Neural crest cell (in vitro differentiated cells): Measurements from ENCODE around the gene ACSM4. TPM values are rescaled to one million over a fixed set of nuclear protein-coding genes. Genes with fewer than 3 reads are reported as not detected.
"Not testable (repeated sequence)": the region's sequence is repeated elsewhere in the genome, so short reads cannot be mapped to it uniquely, and the experiment has no call there.

ENCODE experiments used
- DNase-seq: peaks from one replicate; pipeline ENCODE4 v3.0.0; 2021; ENCODE audit warnings: low read depth, mixed read lengths, low spot score
- H3K27ac Mint-ChIP-seq: one replicate; pipeline ENCODE4 v1.8.0; 2021; ENCODE audit warnings: mild to moderate bottlenecking, mixed read lengths; ENCODE audit not compliant: unreplicated experiment
- H3K27me3 Mint-ChIP-seq: 2 replicates; pipeline ENCODE4 v1.8.0; 2021; ENCODE audit warnings: low read depth, mild to moderate bottlenecking, mixed read lengths
- H3K36me3 Mint-ChIP-seq: 2 replicates; pipeline ENCODE4 v1.8.0; 2021; ENCODE audit warnings: low read depth, mild to moderate bottlenecking, mixed read lengths
- H3K4me1 Mint-ChIP-seq: 2 replicates; pipeline ENCODE4 v1.8.0; 2021; ENCODE audit warnings: mixed read lengths
- H3K4me3 Mint-ChIP-seq: one replicate; pipeline ENCODE4 v1.8.0; 2021; ENCODE audit warnings: mild to moderate bottlenecking, mixed read lengths
- H3K9me3 Mint-ChIP-seq: 2 replicates; pipeline ENCODE4 v1.8.0; 2021; ENCODE audit warnings: mixed read lengths
- CTCF ChIP-seq: fragments of 200-600 bp; sonication (generic); conservative IDR thresholded peaks from 2 replicates; pipeline ENCODE4 v1.5.0; 2021; ENCODE audit warnings: antibody characterized with exemption, mild to moderate bottlenecking
- total RNA-seq: library from RNA; stranded (reverse); gene quantifications from 2 replicates; pipeline ENCODE4 v1.2.1, GENCODE V29; 2021

ACSM4 gene
- total RNA-seq, 1 donor from 2014 or later = not detected

GRCh38 chr12:7327918-7328317 lies 24.0 kb downstream of the ACSM4 start:
- H3K9me3 Mint-ChIP-seq = peaks cover 10% of the 10 kb centered on the region
- no peak for DNase-seq
- H3K27me3 Mint-ChIP-seq = peaks cover 17% of the 10 kb centered on the region
- no peak overlapping the region for H3K4me3 Mint-ChIP-seq
- TF ChIP-seq CTCF = no peak
- no peak overlapping the region for H3K27ac Mint-ChIP-seq
- no peaks in the 10 kb centered on the region for H3K4me1 Mint-ChIP-seq
- peaks cover 5% of the 10 kb centered on the region for H3K36me3 Mint-ChIP-seq

- H3K9me3 Mint-ChIP-seq, DNase-seq, H3K27ac Mint-ChIP-seq, H3K27me3 Mint-ChIP-seq, H3K4me3 Mint-ChIP-seq, H3K4me1 Mint-ChIP-seq, H3K36me3 Mint-ChIP-seq: not testable (repeated sequence)
These were observed 33.9 kb downstream of the ACSM4 start for GRCh38 chr12:7337790-7338189.

- H3K4me1 Mint-ChIP-seq = no peaks in the 10 kb centered on the region
- TF ChIP-seq CTCF = no peak
- H3K4me3 Mint-ChIP-seq = no peak overlapping the region
- no peaks in the 10 kb centered on the region for H3K36me3 Mint-ChIP-seq
- H3K27ac Mint-ChIP-seq = no peak overlapping the region
- no peaks in the 10 kb centered on the region for H3K9me3 Mint-ChIP-seq
- H3K27me3 Mint-ChIP-seq = peaks cover 5% of the 10 kb centered on the region
- no peak for DNase-seq
These were observed 35.8 kb downstream of the ACSM4 start for GRCh38 chr12:7339675-7340074.

GRCh38 chr12:7344833-7345606 lies 41.1 kb downstream of the ACSM4 start:
- Mint-ChIP-seq H3K4me1 (peaks cover 5% of the 10 kb centered on the region), H3K27me3 (no peaks in the 10 kb centered on the region), H3K4me3 (no peak overlapping the region), H3K9me3 (peaks cover 3% of the 10 kb centered on the region), H3K36me3 (no peaks in the 10 kb centered on the region), H3K27ac (no peak overlapping the region)
- no peak for TF ChIP-seq CTCF
- no peak for DNase-seq

- Mint-ChIP-seq H3K4me1 (peaks cover 5% of the 10 kb centered on the region), H3K27me3 (peaks cover 2% of the 10 kb centered on the region)
These were observed 42.8 kb downstream of the ACSM4 start for GRCh38 chr12:7346551-7347225.

More at GRCh38 chr12:7346551-7347225, 42.8 kb downstream of the ACSM4 start:
- no peak overlapping the region for H3K4me3 Mint-ChIP-seq
- H3K9me3 Mint-ChIP-seq = peaks cover 3% of the 10 kb centered on the region
- TF ChIP-seq CTCF = no peak
- H3K27ac Mint-ChIP-seq = no peak overlapping the region
- no peaks in the 10 kb centered on the region for H3K36me3 Mint-ChIP-seq
- no peak for DNase-seq
